ENCODE measurements around the gene RSPH4A. TPM values are rescaled to one million over a fixed set of nuclear protein-coding genes. Genes with fewer than 3 reads are reported as not detected.
"Not testable (repeated sequence)": the region's sequence is repeated elsewhere in the genome, so short reads cannot be mapped to it uniquely, and the experiment has no call there.

RSPH4A gene
- total RNA-seq, 2 donors from 2014 or later, result 0.16 TPM; not detected in 1

DNA sequence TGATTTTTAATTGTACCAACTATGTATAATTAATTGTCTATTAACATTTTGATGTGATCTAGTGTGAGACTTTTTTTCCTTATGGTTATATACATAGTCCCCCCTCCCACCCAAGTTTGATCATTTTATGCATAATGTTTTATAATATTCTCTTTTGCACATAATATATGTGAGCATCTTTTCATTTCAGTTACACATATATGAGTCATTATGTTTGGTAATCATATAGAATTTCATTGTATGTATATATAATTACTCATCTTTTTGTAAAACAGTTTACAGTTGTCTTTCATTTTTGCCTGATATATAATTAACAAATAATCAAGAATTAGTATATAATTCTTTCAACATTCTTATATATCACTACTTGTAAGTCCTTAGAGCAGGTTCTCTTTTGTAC lies 30.0 kb upstream of the RSPH4A start:
- no peaks in the 10 kb centered on the region for H3K4me1 ChIP-seq
- H3K27me3 ChIP-seq, result no peaks in the 10 kb centered on the region
- no peak for TF ChIP-seq CTCF (IDR thresholded peaks at IDR 0.05)
- H3K27ac ChIP-seq, result no peak overlapping the region
- peaks cover 48% of the 10 kb centered on the region for H3K36me3 ChIP-seq
- H3K9me3 ChIP-seq, result no peaks in the 10 kb centered on the region
- H3K4me3 ChIP-seq, result no peak overlapping the region
- DNase-seq (ENCODE audit: low spot score), result no peak

DNA sequence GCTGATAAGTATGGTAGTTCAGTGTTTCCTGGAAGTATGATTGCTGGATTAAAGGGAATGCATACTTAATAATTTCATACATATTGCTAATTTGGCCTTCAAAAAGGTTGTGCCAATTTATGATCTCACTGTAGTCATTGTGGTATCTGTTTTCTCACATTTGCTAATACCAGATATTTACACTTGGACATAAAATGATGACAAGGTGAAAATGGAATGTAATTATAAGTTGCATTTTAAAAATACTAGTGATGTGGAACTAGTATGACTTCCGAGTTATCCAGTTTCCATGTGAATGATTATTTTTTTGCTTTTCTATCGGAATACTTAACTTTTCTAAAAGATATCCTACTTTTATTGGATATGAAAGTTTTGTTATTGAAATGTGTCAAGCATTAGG lies 29.5 kb upstream of the RSPH4A start:
- Histone ChIP-seq H3K4me3 (no peak overlapping the region), H3K9me3 (no peaks in the 10 kb centered on the region), H3K4me1 (no peaks in the 10 kb centered on the region), H3K27ac (no peak overlapping the region), H3K36me3 (peaks cover 53% of the 10 kb centered on the region), H3K27me3 (no peaks in the 10 kb centered on the region)
- DNase-seq (ENCODE audit: low spot score), result no peak
- TF ChIP-seq CTCF (IDR thresholded peaks at IDR 0.05), result no peak

GRCh38 chr6:116595247-116595646 lies 21.0 kb upstream of the RSPH4A start:
- H3K9me3 ChIP-seq, result no peaks in the 10 kb centered on the region
- H3K36me3 ChIP-seq, result peaks cover 51% of the 10 kb centered on the region
- H3K27me3 ChIP-seq, result no peaks in the 10 kb centered on the region
- no peak for TF ChIP-seq CTCF (IDR thresholded peaks at IDR 0.05)
- H3K27ac ChIP-seq, result no peak overlapping the region
- no peaks in the 10 kb centered on the region for H3K4me1 ChIP-seq
- no peak for DNase-seq (ENCODE audit: low spot score)
- H3K4me3 ChIP-seq, result no peak overlapping the region

GRCh38 chr6:116596815-116597214 lies 19.5 kb upstream of the RSPH4A start:
- TF ChIP-seq CTCF (IDR thresholded peaks at IDR 0.05), result no peak

DNA sequence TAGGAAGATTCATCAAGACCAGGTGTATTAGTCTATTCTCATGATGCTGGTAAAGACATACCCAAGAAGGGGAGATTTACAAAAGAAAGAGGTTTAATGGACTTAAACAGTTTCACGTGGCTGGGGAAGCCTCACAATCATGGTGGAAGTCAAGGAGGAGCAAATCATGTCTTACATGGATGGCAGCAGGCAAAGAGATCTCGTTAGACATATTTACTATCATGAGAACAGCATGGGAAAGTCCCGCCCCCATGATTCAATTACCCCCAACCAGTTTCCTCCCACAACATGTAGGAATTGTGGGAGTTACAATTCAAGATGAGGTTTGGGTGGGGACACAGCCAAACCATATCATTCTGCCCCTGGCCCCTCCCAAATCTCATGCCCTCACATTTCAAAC lies 12.4 kb upstream of the RSPH4A start:
- H3K9me3 ChIP-seq; H3K4me1 ChIP-seq; H3K27me3 ChIP-seq; H3K4me3 ChIP-seq; DNase-seq (ENCODE audit: low spot score); H3K27ac ChIP-seq: not testable (repeated sequence)
- H3K36me3 ChIP-seq, result peaks cover 11% of the 10 kb centered on the region

More at GRCh38 chr6:116596815-116597214, 19.5 kb upstream of the RSPH4A start:
- no peak for DNase-seq (ENCODE audit: low spot score)
- no peaks in the 10 kb centered on the region for H3K4me1 ChIP-seq
- no peak overlapping the region for H3K27ac ChIP-seq
- H3K36me3 ChIP-seq, result peaks cover 40% of the 10 kb centered on the region
- H3K9me3 ChIP-seq, result no peaks in the 10 kb centered on the region
- no peak overlapping the region for H3K4me3 ChIP-seq
- H3K27me3 ChIP-seq, result no peaks in the 10 kb centered on the region

DNA sequence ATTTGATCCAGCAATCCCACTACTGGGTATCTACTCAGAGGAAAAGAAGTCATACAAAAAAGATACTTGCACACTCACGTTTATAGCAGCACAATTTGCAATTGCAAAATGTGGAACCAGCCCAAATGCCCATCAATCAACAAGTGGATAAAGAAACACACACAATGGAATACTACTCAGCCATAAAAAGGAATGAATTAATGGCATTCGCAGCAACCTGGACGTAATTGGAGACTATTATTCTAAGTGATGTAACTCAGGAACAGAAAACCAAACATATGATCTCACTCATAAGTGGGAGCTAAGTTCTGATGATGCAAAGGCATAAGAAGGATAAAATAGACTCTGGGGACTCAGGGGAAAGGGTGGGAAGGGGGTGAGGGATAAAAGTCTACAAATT lies 11.4 kb upstream of the RSPH4A start:
- H3K27ac ChIP-seq; H3K4me3 ChIP-seq; DNase-seq (ENCODE audit: low spot score); H3K9me3 ChIP-seq; H3K4me1 ChIP-seq; H3K27me3 ChIP-seq: not testable (repeated sequence)
- peaks cover 11% of the 10 kb centered on the region for H3K36me3 ChIP-seq

GRCh38 chr6:116605935-116606334 lies 10.3 kb upstream of the RSPH4A start:
- H3K36me3 ChIP-seq, result peaks cover 11% of the 10 kb centered on the region
- no peaks in the 10 kb centered on the region for H3K4me1 ChIP-seq
- no peak for DNase-seq (ENCODE audit: low spot score)
- H3K27ac ChIP-seq, result no peak overlapping the region
- no peaks in the 10 kb centered on the region for H3K9me3 ChIP-seq
- no peak overlapping the region for H3K4me3 ChIP-seq
- H3K27me3 ChIP-seq, result no peaks in the 10 kb centered on the region
- TF ChIP-seq CTCF (IDR thresholded peaks at IDR 0.05), result no peak
